ENCODE results near the gene NDUFV2. TPM values are rescaled to one million over a fixed set of nuclear protein-coding genes. Genes with fewer than 3 reads are reported as not detected.

Gene NDUFV2
- total and polyA plus RNA-seq, 12 donors = 362 to 1,061 (median 482) TPM

DNA sequence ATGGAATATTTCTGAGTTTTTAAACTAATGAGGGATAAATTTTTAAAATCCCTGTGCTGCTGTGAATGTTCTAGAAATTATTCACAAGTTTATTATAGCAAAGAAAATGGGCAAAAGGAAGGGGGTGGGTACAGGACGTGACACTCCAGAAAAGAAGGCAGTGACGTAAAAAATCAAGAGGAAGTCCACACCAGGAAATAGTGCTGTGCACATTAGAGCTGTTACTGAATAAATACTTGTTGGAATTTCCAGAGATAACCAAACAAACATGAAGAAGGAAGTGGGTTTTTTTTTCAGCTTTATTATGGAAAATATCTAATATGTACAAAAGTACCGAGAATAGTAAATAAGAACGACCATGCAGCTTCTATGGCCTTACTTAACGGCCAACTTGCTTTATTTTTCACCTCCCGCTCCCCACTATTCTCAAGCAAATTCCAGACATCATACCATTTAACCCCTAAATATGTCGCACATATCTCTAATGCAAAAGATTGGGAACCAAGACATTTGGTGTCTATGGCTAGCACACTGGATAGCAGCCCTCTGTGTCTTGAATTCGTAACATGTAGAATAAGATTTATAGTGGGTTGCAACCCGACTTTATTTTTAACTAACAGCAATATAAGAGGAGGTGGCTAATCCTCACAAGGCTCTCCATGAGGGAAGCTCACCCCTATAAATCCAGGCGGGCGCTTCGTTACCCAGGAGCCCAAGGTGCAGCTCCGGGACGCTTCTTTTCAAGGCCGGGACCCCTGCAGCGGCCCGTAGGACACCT, 580 bp upstream of the NDUFV2 start:
- H3K9me3 ChIP-seq = no peaks in the 10 kb centered on the region
- peak overlapping the region; percentile 55 to 85 (median 74) for H3K4me3 ChIP-seq
- TF ChIP-seq, protein P1, sequence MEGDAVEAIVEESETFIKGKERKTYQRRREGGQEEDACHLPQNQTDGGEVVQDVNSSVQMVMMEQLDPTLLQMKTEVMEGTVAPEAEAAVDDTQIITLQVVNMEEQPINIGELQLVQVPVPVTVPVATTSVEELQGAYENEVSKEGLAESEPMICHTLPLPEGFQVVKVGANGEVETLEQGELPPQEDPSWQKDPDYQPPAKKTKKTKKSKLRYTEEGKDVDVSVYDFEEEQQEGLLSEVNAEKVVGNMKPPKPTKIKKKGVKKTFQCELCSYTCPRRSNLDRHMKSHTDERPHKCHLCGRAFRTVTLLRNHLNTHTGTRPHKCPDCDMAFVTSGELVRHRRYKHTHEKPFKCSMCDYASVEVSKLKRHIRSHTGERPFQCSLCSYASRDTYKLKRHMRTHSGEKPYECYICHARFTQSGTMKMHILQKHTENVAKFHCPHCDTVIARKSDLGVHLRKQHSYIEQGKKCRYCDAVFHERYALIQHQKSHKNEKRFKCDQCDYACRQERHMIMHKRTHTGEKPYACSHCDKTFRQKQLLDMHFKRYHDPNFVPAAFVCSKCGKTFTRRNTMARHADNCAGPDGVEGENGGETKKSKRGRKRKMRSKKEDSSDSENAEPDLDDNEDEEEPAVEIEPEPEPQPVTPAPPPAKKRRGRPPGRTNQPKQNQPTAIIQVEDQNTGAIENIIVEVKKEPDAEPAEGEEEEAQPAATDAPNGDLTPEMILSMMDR (IDR thresholded peaks at IDR 0.05) = no peak
- peak in 6 of 8 donors; percentile 24 to 77 (median 52) for ATAC-seq
- H3K4me1 ChIP-seq = peaks cover 9 to 44% (median 43%) of the 10 kb centered on the region in 9 donors
- H3K27me3 ChIP-seq = no peaks in the 10 kb centered on the region
- WGBS, 2 donors = 3% methylated on average over 17 of the region's 17 CpGs
- peak overlapping the region; percentile 86 to 98 (median 94) for H3K27ac ChIP-seq
- no peaks in the 10 kb centered on the region for H3K36me3 ChIP-seq
- peak in 1 of 2 donors; percentile 36 for DNase-seq
- intact Hi-C loops (cut with DNase I) = loop anchor here in 8 of 10 donors (1.0 to 5.0 kb wide), 6 partner anchors 15 to 375 kb away; partner anchors contain the start of genes ANKRD12 (in 7 of the 8) and RALBP1 (in 1 of the 8)

DNA sequence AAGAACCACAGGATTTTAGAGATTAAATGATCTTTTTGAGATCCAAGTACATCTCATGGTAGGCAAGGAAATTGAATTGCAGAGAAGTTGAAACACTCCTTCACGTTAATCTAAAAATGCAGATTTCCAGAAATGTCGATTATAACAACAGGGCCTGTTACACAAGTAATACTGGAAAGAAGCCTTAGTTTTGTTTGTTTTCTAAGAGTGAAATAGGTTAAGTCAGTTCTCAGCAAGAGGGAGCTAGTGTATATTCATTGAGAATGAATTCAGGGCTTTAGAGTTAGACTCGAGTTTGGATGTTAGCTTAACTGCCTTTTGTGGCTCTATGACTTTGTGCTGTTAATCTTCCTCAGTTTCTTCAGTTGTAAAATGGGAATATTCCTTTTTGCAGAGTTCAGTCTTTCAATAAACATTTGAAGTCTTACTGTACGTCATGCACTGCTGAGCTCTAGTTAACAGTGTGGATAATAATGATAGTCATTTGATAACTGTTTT, 926 bp downstream of the NDUFV2 start:
- DNase-seq = no peak
- Histone ChIP-seq H3K36me3 (no peaks in the 10 kb centered on the region), H3K4me1 (peaks cover 9 to 59% (median 57%) of the 10 kb centered on the region in 9 donors), H3K9me3 (no peaks in the 10 kb centered on the region), H3K27me3 (no peaks in the 10 kb centered on the region), H3K27ac (peak overlapping the region; percentile 86 to 98 (median 94)), H3K4me3 (peak overlapping the region; percentile 29 to 85 (median 74))
- intact Hi-C loops (cut with DNase I) = loop anchor here in 7 of 10 donors (2.0 to 5.0 kb wide), 5 partner anchors 13 to 374 kb away; partner anchors contain the start of genes ANKRD12 (in 7 of the 7) and RALBP1 (in 1 of the 7)
- TF ChIP-seq, protein P1 (IDR thresholded peaks at IDR 0.05) = peak in 6 of 9 donors; percentile 19 to 54 (median 46)
- 1% methylated on average over 4 of the region's 4 CpGs for WGBS, 2 donors
- peak in 3 of 8 donors; percentile 15 to 36 (median 19) for ATAC-seq

DNA sequence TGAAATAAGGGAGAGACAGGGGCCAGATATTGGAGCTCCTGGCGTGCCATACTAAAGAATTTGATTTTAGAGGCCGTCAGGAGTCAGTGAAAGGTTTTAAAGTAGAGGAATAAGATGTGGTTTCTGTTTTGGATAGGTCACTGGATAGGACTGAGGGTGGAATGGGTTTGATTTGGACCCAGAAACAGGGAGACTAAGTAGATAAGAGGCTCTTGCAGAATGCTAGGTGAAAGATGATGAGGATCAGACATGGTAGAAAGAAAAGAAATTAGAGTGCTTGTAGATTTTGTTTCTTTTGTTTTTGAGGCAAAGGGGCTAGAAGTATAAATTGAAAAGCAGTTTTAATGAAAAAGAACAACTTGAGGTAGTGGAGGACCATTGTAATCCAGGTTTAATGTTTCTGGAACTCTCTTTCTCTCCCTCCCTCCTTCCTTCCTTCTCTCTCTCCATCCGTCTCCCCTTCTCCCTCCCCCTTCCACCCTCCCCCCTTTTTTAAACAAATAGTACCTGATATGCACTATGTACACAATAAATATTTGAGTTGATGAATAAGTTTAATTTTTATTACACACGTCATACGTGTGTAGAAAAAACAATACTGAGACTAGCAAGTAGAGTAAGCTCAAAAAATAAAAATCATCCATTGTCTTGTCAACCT, 1.9 kb downstream of the NDUFV2 start:
- WGBS, 2 donors = 15 to 18% methylated on average over 5 of the region's 5 CpGs
- no peak for DNase-seq
- Histone ChIP-seq H3K27ac (peak overlapping the region in 8 of 10 donors; percentile 87 to 98 (median 96)), H3K9me3 (no peaks in the 10 kb centered on the region), H3K4me3 (peak overlapping the region in 9 of 10 donors; percentile 55 to 85 (median 74)), H3K27me3 (no peaks in the 10 kb centered on the region), H3K4me1 (peaks cover 9 to 69% (median 66%) of the 10 kb centered on the region in 9 donors), H3K36me3 (no peaks in the 10 kb centered on the region)
- intact Hi-C loops (cut with DNase I) = loop anchor here in 4 of 10 donors (5.0 kb wide), 2 partner anchors 33 to 373 kb away; partner anchors contain the start of genes ANKRD12 (in 3 of the 4) and RALBP1 (in 1 of the 4)
- TF ChIP-seq, protein P1 (IDR thresholded peaks at IDR 0.05) = no peak
- no peak for ATAC-seq

DNA sequence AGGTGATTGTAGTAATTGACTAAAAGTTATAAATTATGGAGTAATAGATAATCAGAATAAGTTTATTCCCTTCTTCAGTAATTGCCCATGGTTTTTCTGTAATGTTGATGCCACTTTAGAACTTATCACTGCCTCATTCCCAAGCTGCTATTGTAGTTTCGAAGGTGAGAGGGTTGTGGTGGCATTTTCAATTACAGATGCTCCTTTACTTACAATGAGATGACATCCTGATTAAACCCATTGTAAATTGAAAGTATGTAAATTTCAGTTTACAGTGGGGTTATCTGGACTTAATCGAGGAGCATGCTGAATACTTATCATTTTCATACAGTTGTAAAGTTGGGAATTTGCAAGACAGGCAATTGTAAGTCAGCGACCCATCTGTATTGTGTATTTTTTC, 2.9 kb downstream of the NDUFV2 start:
- Histone ChIP-seq H3K27ac (peak overlapping the region in 1 of 10 donors; percentile 98), H3K4me1 (peaks cover 9 to 79% (median 77%) of the 10 kb centered on the region in 9 donors)
- intact Hi-C loops (cut with DNase I) = loop anchor here in 1 of 10 donors (5.0 kb wide), 1 partner anchor 37 kb away; no protein-coding TSS in a partner anchor

More for the DNA sequence above, 2.9 kb downstream of the NDUFV2 start:
- no peaks in the 10 kb centered on the region for H3K36me3 ChIP-seq
- 41 to 42% methylated on average over 3 of the region's 3 CpGs for WGBS, 2 donors
- H3K4me3 ChIP-seq = peak overlapping the region in 7 of 10 donors; percentile 55 to 85 (median 80)
- DNase-seq (no peak), ATAC-seq (no peak)
- no peaks in the 10 kb centered on the region for H3K9me3 ChIP-seq
- TF ChIP-seq, protein P1 (IDR thresholded peaks at IDR 0.05) = no peak
- H3K27me3 ChIP-seq = no peaks in the 10 kb centered on the region
